Fibroblast of gingiva (primary cell): ENCODE data around the gene GTF2A2.
"Not testable (repeated sequence)": the region's sequence is repeated elsewhere in the genome, so short reads cannot be mapped to it uniquely, and the experiment has no call there.

Experiments
- DNase-seq: peaks from one replicate; pipeline ENCODE4 v3.0.0-alpha.2; 2011; ENCODE audit warnings: low read depth

The GTF2A2 gene

GRCh38 chr15:59674361-59674877, 17.1 kb upstream of the GTF2A2 start:
- no peak for DNase-seq

- peak; percentile 23 for DNase-seq
Measured at GRCh38 chr15:59668556-59668955, 11.2 kb upstream of the GTF2A2 start.

DNA sequence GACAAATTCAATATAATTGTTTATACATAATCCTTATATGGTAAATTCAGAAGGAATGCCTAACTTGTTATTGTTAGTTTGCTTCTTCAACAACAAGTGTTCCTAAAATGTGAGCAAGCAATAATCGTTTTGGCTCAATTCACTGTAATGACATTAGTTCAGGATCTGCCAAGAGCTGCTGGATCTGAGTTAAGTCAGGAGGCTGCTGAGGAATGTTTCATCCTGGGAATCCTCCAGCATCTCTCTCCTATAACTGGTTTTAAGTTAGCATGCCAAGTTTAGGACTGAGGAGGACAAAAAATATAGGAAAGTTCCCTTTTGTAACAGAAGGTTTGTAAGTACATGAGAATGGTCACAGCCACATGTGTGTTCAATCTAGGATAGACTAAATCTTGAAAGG, 4.9 kb upstream of the GTF2A2 start:
- DNase-seq, result peak; percentile 82

- DNase-seq, result no peak
Measured at GRCh38 chr15:59659366-59659765, 2.1 kb upstream of the GTF2A2 start.

DNA sequence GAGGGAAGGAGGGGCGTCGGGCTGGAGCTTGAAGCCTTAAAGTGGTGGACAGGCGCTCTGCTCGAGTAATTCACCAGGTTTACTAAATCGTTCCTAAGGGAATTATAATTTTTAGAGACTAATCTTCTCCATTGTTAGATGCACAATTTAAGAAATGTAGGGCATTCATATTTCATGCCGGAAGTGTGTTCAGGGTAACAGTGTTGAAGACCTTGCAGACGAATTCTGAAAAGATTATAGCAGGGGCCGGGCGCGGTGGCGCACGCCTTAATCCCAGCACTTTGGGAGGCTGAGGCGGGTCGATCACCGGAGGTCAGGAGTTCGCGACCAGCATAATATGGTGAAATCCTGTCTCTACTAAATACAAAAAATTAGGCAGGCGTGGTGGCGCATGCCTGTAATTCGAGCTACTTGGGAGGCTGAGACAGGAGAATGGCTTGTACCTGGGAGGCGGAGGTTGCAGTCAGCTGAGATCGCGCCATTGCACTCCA, 365 bp upstream of the GTF2A2 start:
- DNase-seq, result no peak

DNA sequence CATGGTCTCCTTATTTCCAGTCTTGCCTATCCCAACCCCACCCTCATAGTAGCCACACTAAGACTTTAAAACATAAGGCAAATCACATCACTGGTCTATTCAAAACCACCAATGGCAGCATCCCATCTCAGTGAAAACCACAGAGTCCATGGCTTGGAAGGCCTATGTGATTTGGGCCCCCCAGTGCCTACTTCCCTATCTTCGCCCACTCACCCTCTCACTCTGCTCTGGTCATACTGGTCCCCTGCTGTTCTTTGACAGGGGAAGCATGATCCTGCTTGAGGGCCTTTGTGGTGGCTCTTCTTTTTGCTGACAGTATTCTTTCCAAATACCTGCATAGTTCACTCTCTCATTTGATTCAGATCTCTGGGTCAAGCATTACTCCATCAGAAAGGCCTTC, 3.3 kb downstream of the GTF2A2 start:
- no peak for DNase-seq

DNA sequence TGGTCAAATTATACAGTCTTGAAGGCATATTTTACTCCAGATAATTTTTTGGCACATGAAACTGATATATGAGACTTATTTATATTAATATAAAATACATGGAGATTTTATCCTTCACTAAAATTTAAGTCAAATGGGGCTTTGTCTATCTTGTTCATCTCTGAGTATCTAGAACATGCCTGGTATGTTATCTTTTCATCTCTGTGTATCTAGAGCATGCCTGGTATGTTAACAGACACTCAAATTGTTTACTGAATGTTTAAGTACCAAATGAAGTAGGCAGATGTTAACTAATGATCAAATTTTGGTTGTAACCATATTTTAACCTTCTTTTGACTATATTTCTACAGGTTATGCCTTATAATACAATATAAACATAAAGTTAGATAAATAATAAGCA, 7.7 kb downstream of the GTF2A2 start:
- DNase-seq, result no peak

DNA sequence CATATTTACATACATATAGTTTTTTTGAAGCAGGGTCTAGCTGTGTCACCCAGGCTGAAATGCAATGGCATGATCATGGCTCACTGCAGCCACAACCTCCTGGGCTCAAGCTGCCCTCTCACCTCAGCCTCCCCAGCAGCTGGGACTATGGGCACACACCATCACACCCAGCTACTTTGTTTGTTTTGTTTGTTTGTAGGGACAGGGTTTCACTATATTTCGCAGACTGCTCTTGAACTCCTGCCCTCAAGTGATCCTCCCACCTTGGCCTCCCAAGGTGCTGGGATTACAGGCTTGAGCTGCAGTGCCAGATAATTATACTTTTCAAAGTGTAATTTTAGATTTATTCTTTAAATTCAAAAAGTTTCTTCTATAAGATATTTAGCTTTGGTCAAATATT, 10.2 kb downstream of the GTF2A2 start:
- no peak for DNase-seq

GRCh38 chr15:59646277-59646676, 11.0 kb downstream of the GTF2A2 start:
- DNase-seq, result no peak

- DNase-seq, result not testable (repeated sequence)
Measured at GRCh38 chr15:59645812-59646211, 11.5 kb downstream of the GTF2A2 start.

DNA sequence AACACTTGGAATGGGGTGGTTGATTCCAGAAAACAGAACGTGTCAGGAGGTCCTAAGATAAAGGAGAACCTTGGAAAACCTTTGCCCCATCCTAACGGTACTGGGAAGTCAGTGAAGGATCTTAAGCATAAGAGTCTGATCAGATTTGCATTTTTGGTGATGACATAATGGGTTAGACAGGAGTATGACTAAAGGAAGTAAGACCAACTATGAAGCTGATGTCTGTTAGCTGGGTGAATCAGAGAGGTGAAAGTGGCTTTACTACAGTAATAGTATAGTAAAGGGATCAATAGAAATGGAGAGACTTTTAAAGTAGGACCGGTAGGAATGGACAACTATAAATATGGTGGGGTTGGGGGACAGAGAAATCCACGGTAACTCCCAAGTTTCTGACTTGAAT, 12.6 kb downstream of the GTF2A2 start:
- DNase-seq, result no peak

GRCh38 chr15:59642351-59642750, 15.0 kb downstream of the GTF2A2 start:
- no peak for DNase-seq

DNA sequence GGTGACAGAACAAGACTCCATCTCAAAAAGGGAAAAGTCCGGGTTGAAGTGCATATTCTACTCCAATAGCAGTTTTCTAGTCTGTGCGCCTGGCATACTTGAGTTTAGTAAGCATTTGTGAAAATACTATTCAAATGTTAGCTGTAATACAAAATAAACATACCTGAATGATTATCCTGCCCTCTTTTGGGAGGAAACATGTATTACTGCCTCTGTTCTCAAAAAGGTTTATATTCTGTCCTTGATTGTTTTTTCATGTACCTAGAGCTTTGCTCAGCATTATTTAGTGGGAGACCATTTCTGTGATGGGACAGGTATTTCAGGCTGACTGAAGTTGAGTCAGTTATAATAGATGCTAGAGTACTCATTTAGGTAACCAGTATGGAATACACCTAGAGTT, 19.8 kb downstream of the GTF2A2 start:
- DNase-seq, result not testable (repeated sequence)

DNA sequence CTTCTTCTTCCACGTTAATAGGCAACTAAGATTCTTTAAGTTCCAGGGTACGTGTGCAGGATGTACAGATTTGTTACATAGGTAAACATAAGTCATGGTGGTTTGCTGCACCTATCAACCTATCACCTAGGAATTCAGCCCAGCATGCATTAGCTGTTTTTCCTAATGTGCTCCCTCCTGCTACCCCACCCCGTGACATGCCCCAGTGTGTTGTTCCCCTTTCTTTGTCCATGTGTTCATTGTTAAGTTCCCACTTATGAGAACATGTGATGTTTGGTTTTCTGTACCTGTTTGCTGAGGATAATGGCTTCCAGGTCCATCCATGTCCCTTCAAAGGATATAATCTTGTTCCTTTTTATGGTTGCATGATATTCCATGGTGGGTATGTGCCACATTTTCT, 21.1 kb downstream of the GTF2A2 start:
- DNase-seq, result no peak

DNA sequence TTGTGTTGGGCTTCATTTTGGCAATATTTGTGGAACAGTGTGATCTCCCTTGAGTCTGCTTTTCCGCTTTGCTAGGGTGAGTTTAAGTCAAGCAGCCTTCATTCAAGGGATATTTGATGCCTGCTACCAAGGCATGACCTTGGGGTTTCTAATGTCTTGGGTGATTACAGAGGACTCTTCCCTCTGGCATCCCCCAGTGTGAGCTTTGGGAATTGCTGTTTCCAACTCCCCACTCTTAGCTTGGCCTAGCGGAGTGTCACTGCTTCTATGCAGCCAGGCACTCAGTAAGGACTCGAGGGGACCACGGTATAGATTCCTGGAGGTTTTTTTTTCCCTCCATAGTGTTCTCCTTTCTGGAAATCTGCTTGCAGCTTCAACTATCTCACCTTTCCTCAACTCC, 24.6 kb downstream of the GTF2A2 start:
- DNase-seq, result no peak

GRCh38 chr15:59622289-59622688, 35.0 kb downstream of the GTF2A2 start:
- DNase-seq, result peak; percentile 12

DNA sequence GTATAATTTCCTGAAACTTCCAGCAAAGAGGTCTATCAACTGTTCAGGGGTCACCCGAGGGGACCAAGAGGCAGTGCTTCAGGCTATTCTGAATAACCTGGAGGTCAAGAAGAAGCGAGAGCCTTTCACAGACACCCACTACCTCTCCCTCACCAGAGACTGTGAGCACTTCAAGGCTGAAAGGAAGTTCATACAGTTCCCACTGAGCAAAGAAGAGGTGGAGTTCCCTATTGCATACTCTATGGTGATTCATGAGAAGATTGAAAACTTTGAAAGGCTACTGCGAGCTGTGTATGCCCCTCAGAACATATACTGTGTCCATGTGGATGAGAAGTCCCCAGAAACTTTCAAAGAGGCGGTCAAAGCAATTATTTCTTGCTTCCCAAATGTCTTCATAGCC, 38.9 kb downstream of the GTF2A2 start:
- DNase-seq, result no peak

- no peak for DNase-seq
Measured at GRCh38 chr15:59616379-59616778, 40.9 kb downstream of the GTF2A2 start.

- DNase-seq, result no peak
Measured at GRCh38 chr15:59615661-59616060, 41.7 kb downstream of the GTF2A2 start.

- no peak for DNase-seq
Measured at GRCh38 chr15:59614153-59614552, 43.2 kb downstream of the GTF2A2 start.

DNA sequence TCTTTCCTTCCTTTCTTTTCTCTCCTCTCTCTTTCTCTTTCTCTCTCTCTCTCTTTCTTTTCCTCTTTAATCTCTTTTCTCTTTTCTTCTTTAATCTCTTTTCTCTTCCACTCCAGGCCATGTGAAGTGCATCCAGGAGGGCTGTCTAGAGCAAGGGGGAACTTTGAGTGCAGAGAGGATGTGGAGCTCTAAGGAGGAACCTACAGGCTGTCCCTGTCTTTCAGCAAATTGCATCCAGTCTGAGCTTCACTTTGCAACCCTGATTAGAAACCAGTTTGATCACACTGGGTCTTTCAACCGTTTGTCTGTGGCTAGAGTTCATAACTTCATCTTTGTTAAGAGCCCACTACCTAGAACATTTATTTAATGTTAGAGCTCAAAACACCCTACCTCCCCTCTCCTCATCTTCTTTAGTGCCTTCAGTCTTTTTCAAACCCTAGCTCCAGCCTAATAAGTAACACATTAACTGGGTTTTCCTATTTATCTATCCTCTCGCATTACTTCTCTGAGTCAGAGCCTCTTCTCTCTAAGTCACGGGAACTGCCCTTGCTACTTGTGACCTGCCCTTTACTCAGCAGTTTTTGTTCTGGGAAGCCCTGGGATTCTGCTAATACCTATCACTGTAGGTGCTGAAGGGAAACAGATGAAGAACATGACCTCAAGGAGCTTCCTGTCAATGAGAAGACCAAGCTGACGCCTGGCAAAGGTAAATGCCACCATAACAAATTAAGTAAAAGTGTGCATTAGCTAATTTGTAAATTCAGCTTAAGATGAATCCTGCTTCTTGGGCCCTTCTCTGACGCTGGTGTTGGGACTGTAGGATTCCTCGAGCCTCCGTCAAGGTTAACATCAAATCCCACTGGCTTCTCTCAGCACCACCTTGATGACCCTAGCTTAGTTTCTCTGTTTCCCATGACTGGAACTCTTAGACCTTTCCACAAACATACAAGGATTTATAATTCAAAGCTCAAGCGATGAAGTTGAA, 45.7 kb downstream of the GTF2A2 start, which contains the start of gene GCNT3:
GCNT3 (plus strand) TSS at position 508 of the 985 bp plus-strand sequence. CDS start 6,456 bp downstream, outside the sequence.
- peak; percentile 60 for DNase-seq

- no peak for DNase-seq
Measured at GRCh38 chr15:59609730-59610712, 47.3 kb downstream of the GTF2A2 start.
